ENCODE measurements around the gene OR6C2. TPM values are rescaled to one million over a fixed set of nuclear protein-coding genes. Genes with fewer than 3 reads are reported as not detected.
"Not testable (repeated sequence)": the region's sequence is repeated elsewhere in the genome, so short reads cannot be mapped to it uniquely, and the experiment has no call there.

Gene OR6C2
- total RNA-seq, 2 donors from 2014 or later = not detected

- H3K4me1 ChIP-seq (replicated peaks) = no peaks in the 10 kb centered on the region
- H3K9me3 ChIP-seq = no peaks in the 10 kb centered on the region
- H3K27me3 ChIP-seq (replicated peaks; ENCODE audit: insufficient read depth) = no peaks in the 10 kb centered on the region
- WGBS = 97% methylated on average over 1 of the region's 1 CpG
- intact Hi-C loops (cut with DNase I) = no loop called here
- no peak overlapping the region for H3K27ac ChIP-seq
- no peak for DNase-seq (ENCODE audit: low spot score)
- H3K36me3 ChIP-seq = no peaks in the 10 kb centered on the region
- no peak for TF ChIP-seq POLR2AphosphoS5 (IDR thresholded peaks at IDR 0.05)
- no peak for TF ChIP-seq CTCF (IDR thresholded peaks at IDR 0.05)
- no peak overlapping the region for H3K4me3 ChIP-seq
Observed at GRCh38 chr12:55445357-55445756, 1.5 kb downstream of the OR6C2 start.

DNA sequence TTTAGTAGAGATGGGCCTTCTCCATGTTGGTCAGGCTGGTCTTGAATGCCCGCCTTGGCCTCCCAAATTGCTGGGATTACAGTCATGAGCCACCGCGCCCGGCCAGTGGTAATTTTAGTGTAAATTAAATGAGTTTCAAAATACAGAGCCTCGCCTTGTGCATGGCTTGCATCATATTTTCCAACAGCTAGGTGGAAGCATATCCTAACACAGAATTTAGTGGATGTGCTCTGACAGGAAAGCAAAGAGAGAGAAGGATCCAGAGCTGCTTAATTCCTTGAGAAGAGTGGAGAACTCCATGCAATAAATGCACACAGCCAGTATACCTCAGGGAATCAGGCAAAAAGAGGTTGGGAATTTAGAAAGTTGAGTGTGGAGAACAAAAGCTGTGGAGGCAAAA is 2.5 kb downstream of the OR6C2 start:
- Histone ChIP-seq H3K27ac (no peak overlapping the region), H3K4me3 (no peak overlapping the region), H3K4me1 (replicated peaks) (no peaks in the 10 kb centered on the region), H3K27me3 (replicated peaks; ENCODE audit: insufficient read depth) (no peaks in the 10 kb centered on the region), H3K9me3 (no peaks in the 10 kb centered on the region), H3K36me3 (no peaks in the 10 kb centered on the region)
- no peak for DNase-seq (ENCODE audit: low spot score)
- intact Hi-C loops (cut with DNase I) = no loop called here
- TF ChIP-seq POLR2A (IDR thresholded peaks at IDR 0.05) (no peak), POLR2AphosphoS5 (IDR thresholded peaks at IDR 0.05) (no peak), CTCF (IDR thresholded peaks at IDR 0.05) (no peak)
- 79% methylated on average over 5 of the region's 5 CpGs for WGBS

- H3K4me1 ChIP-seq (replicated peaks) = no peaks in the 10 kb centered on the region
- intact Hi-C loops (cut with DNase I) = no loop called here
- DNase-seq (ENCODE audit: low spot score) = no peak
Observed at GRCh38 chr12:55448825-55449224, 4.9 kb downstream of the OR6C2 start.

GRCh38 chr12:55464926-55465325 is 21.1 kb downstream of the OR6C2 start:
- intact Hi-C loops (cut with DNase I); H3K27me3 ChIP-seq (replicated peaks; ENCODE audit: insufficient read depth); H3K9me3 ChIP-seq; DNase-seq (ENCODE audit: low spot score); H3K27ac ChIP-seq; H3K4me1 ChIP-seq (replicated peaks); H3K36me3 ChIP-seq; H3K4me3 ChIP-seq: not testable (repeated sequence)
- 92% methylated on average over 1 of the region's 1 CpG for WGBS

More at GRCh38 chr12:55448825-55449224, 4.9 kb downstream of the OR6C2 start:
- Histone ChIP-seq H3K9me3 (no peaks in the 10 kb centered on the region), H3K36me3 (no peaks in the 10 kb centered on the region), H3K27me3 (replicated peaks; ENCODE audit: insufficient read depth) (no peaks in the 10 kb centered on the region), H3K27ac (no peak overlapping the region), H3K4me3 (no peak overlapping the region)
- TF ChIP-seq CTCF (IDR thresholded peaks at IDR 0.05) (no peak), POLR2A (IDR thresholded peaks at IDR 0.05) (no peak), POLR2AphosphoS5 (IDR thresholded peaks at IDR 0.05) (no peak)

DNA sequence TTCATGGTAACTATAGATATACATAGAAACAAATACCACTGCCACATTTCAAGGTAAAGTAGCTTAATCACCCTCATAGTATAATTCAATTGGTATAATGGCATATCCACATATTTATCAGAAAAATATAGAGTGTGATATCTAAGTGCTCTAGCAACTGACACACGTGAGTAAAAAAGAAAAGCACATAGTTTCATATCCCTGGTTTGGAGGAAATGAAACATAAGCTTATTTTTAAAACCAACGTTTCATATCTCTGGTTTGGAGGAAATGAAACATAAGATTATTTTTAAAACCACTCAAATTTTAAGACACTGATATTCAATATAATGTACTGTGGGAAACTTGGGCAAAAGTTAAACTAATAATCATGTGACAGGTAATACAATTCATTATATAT is 24.0 kb downstream of the OR6C2 start:
- H3K36me3 ChIP-seq = no peaks in the 10 kb centered on the region
- 41% methylated on average over 2 of the region's 2 CpGs for WGBS
- no peak for DNase-seq (ENCODE audit: low spot score)
- no peak overlapping the region for H3K4me3 ChIP-seq
- intact Hi-C loops (cut with DNase I) = no loop called here
- no peaks in the 10 kb centered on the region for H3K9me3 ChIP-seq
- H3K27me3 ChIP-seq (replicated peaks; ENCODE audit: insufficient read depth) = no peaks in the 10 kb centered on the region
- TF ChIP-seq POLR2A (IDR thresholded peaks at IDR 0.05) (no peak), POLR2AphosphoS5 (IDR thresholded peaks at IDR 0.05) (no peak), CTCF (IDR thresholded peaks at IDR 0.05) (no peak)
- H3K4me1 ChIP-seq (replicated peaks) = no peaks in the 10 kb centered on the region
- no peak overlapping the region for H3K27ac ChIP-seq

Measured in prostate gland (tissue), 2 donors.